Liver (tissue), 9 donors: ENCODE data around the gene BTBD9. TPM values are rescaled to one million over a fixed set of nuclear protein-coding genes. Genes with fewer than 3 reads are reported as not detected.

Source experiments
- DNase-seq: peaks from one replicate; pipeline ENCODE4 v3.0.0-alpha.2; 2017; ENCODE audit warnings: low spot score
- H3K27ac ChIP-seq, 2 donors: one replicate each; pipeline ENCODE4 v1.7.0; 2013; ENCODE audit warnings: inconsistent platforms in 2 of 2, low read length in 2 of 2, control low read depth in 1 of 2, low read depth in 1 of 2, mild to moderate bottlenecking in 1 of 2
- H3K27me3 ChIP-seq, 4 donors: one replicate each; pipeline versions ENCODE4 v1.6.1 to v1.7.0; 2013; ENCODE audit warnings: low read length in 3 of 4, inconsistent platforms in 1 of 4, mild to moderate bottlenecking in 1 of 4, moderate library complexity in 1 of 4; ENCODE audit not compliant: control insufficient read depth in 4 of 4, insufficient read depth in 4 of 4
- H3K36me3 ChIP-seq, 4 donors: one replicate each; pipeline versions ENCODE4 v1.6.1 to v1.7.0; 2013; ENCODE audit warnings: low read length in 3 of 4, mild to moderate bottlenecking in 3 of 4, low read depth in 1 of 4, moderate library complexity in 1 of 4; ENCODE audit not compliant: control insufficient read depth in 4 of 4, insufficient read depth in 3 of 4
- H3K4me1 ChIP-seq, 4 donors: one replicate each; pipeline versions ENCODE4 v1.6.1 to v1.7.0; 2013; ENCODE audit warnings: low read length in 3 of 4, mild to moderate bottlenecking in 3 of 4, moderate library complexity in 1 of 4; ENCODE audit not compliant: control insufficient read depth in 4 of 4, insufficient read depth in 4 of 4
- H3K4me3 ChIP-seq, 3 donors: one replicate each; pipeline versions ENCODE4 v1.6.1 to v1.7.0; 2013; ENCODE audit warnings: low read length in 3 of 3, control low read depth in 1 of 3, low read depth in 1 of 3, mild to moderate bottlenecking in 1 of 3
- H3K9ac ChIP-seq, 2 donors: one replicate each; pipeline ENCODE4 v1.7.0; 2013; ENCODE audit warnings: low read length in 2 of 2, mild to moderate bottlenecking in 2 of 2, moderate library complexity in 2 of 2, control low read depth in 1 of 2, low read depth in 1 of 2
- H3K9me3 ChIP-seq, 4 donors: one replicate each; pipeline versions ENCODE4 v1.6.1 to v1.7.0; 2013; ENCODE audit warnings: low read length in 3 of 4; ENCODE audit not compliant: control insufficient read depth in 4 of 4
- ATF3 ChIP-seq: IDR thresholded peaks from 2 replicates; pipeline ENCODE4 v1.6.1; 2016; ENCODE audit warnings: antibody characterized with exemption
- CTCF ChIP-seq: fragments of 150-350 bp; IDR thresholded peaks from 2 replicates; pipeline ENCODE4 v1.5.1; 2017; ENCODE audit warnings: improper control_type of control experiment, low read depth, low read length; ENCODE audit not compliant: missing input control
- EGR1 ChIP-seq, 2 donors: IDR thresholded peaks; 2 replicates each; pipeline ENCODE4 v1.6.1; 2016 to 2018; ENCODE audit warnings: antibody characterized with exemption in 2 of 2, low read depth in 2 of 2
- FOXA1 ChIP-seq: IDR thresholded peaks from 2 replicates; pipeline ENCODE4 v1.6.1; 2016; ENCODE audit warnings: antibody characterized with exemption
- FOXA2 ChIP-seq: IDR thresholded peaks from 2 replicates; pipeline ENCODE4 v1.6.1; 2016; ENCODE audit warnings: antibody characterized with exemption
- GABPA ChIP-seq, 2 donors: IDR thresholded peaks in 1 of 2; conservative IDR thresholded peaks in 1 of 2; 2 replicates each; pipeline ENCODE4 v1.6.1; 2016; ENCODE audit warnings: antibody characterized with exemption in 2 of 2, mild to moderate bottlenecking in 1 of 2, moderate library complexity in 1 of 2
- HNF4A ChIP-seq, 2 donors: conservative IDR thresholded peaks; 2 replicates each; pipeline ENCODE4 v1.6.1; 2016; ENCODE audit warnings: antibody characterized with exemption in 2 of 2, mild to moderate bottlenecking in 2 of 2
- HNF4G ChIP-seq: IDR thresholded peaks from 2 replicates; pipeline ENCODE4 v1.6.1; 2016; ENCODE audit warnings: antibody characterized with exemption
- JUND ChIP-seq, 2 donors: IDR thresholded peaks; 2 replicates each; pipeline ENCODE4 v1.6.1; 2016; ENCODE audit warnings: antibody characterized with exemption in 2 of 2
- MAX ChIP-seq: IDR thresholded peaks from 2 replicates; pipeline ENCODE4 v1.6.1; 2016; ENCODE audit warnings: antibody characterized with exemption
- NR2F2 ChIP-seq: IDR thresholded peaks from 2 replicates; pipeline ENCODE4 v1.6.1; 2016; ENCODE audit warnings: antibody characterized with exemption
- RAD21 ChIP-seq, 2 donors: IDR thresholded peaks; 2 replicates each; pipeline ENCODE4 v1.6.1; 2016; ENCODE audit warnings: antibody characterized with exemption in 2 of 2, mild to moderate bottlenecking in 2 of 2
- REST ChIP-seq: IDR thresholded peaks from 2 replicates; pipeline ENCODE4 v1.6.1; 2016; ENCODE audit warnings: antibody characterized with exemption, mild to moderate bottlenecking
- RXRA ChIP-seq, 2 donors: IDR thresholded peaks; 2 replicates each; pipeline ENCODE4 v1.6.1; 2017 to 2018; ENCODE audit warnings: antibody characterized with exemption in 2 of 2, mild to moderate bottlenecking in 1 of 2
- SP1 ChIP-seq: IDR thresholded peaks from 2 replicates; pipeline ENCODE4 v1.6.1; 2018; ENCODE audit warnings: antibody characterized with exemption, mild to moderate bottlenecking
- TAF1 ChIP-seq: conservative IDR thresholded peaks from 2 replicates; pipeline ENCODE4 v1.6.1; 2016; ENCODE audit warnings: antibody characterized with exemption, mild to moderate bottlenecking
- YY1 ChIP-seq: IDR thresholded peaks from 2 replicates; pipeline ENCODE4 v1.6.1; 2016; ENCODE audit warnings: antibody characterized with exemption, mild to moderate bottlenecking
- ZBTB33 ChIP-seq: IDR thresholded peaks from 2 replicates; pipeline ENCODE4 v1.6.1; 2016; ENCODE audit warnings: antibody characterized with exemption
- WGBS: extraction: QIAGEN DNeasy Blood & Tissue Kit; methylation state at CpG from one replicate; pipeline ENCODE4 v1.1.7; 2013; 5-methylcytosine and 5-hydroxymethylcytosine counted together
- polyA plus RNA-seq, 2 donors: library from polyadenylated mRNA; stranded (reverse) in 1 of 2; unstranded in 1 of 2; fragments of 200-250 nt in 1 of 2; fragments of >200 nt in 1 of 2; fragmentation: Nextera tagmentation in 1 of 2; extraction: Ambion mirVana in 1 of 2; gene quantifications; one replicate each; pipeline versions ENCODE4 v1.2.1 to v1.2.3, GENCODE V29; 2013 to 2015
- total RNA-seq, 2 donors: library from RNA; depleted of rRNA; stranded (reverse); fragments of >200 nt; gene quantifications; one replicate each; pipeline ENCODE4 v1.2.3, GENCODE V29; 2014
- donor health status: healthy.
- donor health status: healthy.
- donor health status: healthy.
- donor health status: healthy.
- donor health status: healthy.

The BTBD9 gene
- total and polyA plus RNA-seq, 4 donors: 2.0 to 12.4 (median 5.7) TPM

GRCh38 chr6:38508286-38508685 lies 131.4 kb downstream of the BTBD9 start:
- Histone ChIP-seq H3K27me3 (no peaks in the 10 kb centered on the region), H3K4me3 (no peak overlapping the region), H3K9ac (no peak overlapping the region), H3K9me3 (no peaks in the 10 kb centered on the region), H3K36me3 (no peaks in the 10 kb centered on the region), H3K4me1 (peaks cover 0 to 2% (median 0%) of the 10 kb centered on the region in 4 donors), H3K27ac (no peak overlapping the region)
- WGBS: 96% methylated on average over 2 of the region's 2 CpGs
- TF ChIP-seq NR2F2 (no peak), ZBTB33 (no peak)
- no peak for DNase-seq

GRCh38 chr6:38507173-38507572 lies 132.6 kb downstream of the BTBD9 start:
- H3K27ac ChIP-seq: no peak overlapping the region
- H3K4me1 ChIP-seq: peaks cover 0 to 2% (median 0%) of the 10 kb centered on the region in 4 donors
- no peaks in the 10 kb centered on the region for H3K9me3 ChIP-seq
- H3K9ac ChIP-seq: no peak overlapping the region
- H3K27me3 ChIP-seq: no peaks in the 10 kb centered on the region
- no peak for DNase-seq
- no peaks in the 10 kb centered on the region for H3K36me3 ChIP-seq
- TF ChIP-seq RXRA (IDR thresholded peaks at IDR 0.05) (no peak), ZBTB33 (no peak), TAF1 (no peak), FOXA1 (no peak), ATF3 (no peak), HNF4G (no peak), GABPA (IDR thresholded peaks at IDR 0.05 in 1 of 2, conservative IDR thresholded peaks at IDR 0.05 in 1 of 2) (no peak), RAD21 (IDR thresholded peaks at IDR 0.05) (no peak), HNF4A (conservative IDR thresholded peaks at IDR 0.05) (no peak), FOXA2 (no peak), JUND (IDR thresholded peaks at IDR 0.05) (no peak), SP1 (no peak), CTCF (no peak), REST (no peak), MAX (no peak), EGR1 (IDR thresholded peaks at IDR 0.05; ENCODE audit: low read depth in 2 of 2) (no peak), NR2F2 (no peak), YY1 (no peak)
- H3K4me3 ChIP-seq: no peak overlapping the region
